ENCODE measurements around the gene GBF1. TPM values are rescaled to one million over a fixed set of nuclear protein-coding genes. Genes with fewer than 3 reads are reported as not detected.

Gene GBF1
- total and polyA plus RNA-seq, 10 of the 15 experiments (the other 5 are each of a cell fraction or from before 2014, with no cell fraction given), result 0.82 to 42.0 (median 21.8) TPM

DNA sequence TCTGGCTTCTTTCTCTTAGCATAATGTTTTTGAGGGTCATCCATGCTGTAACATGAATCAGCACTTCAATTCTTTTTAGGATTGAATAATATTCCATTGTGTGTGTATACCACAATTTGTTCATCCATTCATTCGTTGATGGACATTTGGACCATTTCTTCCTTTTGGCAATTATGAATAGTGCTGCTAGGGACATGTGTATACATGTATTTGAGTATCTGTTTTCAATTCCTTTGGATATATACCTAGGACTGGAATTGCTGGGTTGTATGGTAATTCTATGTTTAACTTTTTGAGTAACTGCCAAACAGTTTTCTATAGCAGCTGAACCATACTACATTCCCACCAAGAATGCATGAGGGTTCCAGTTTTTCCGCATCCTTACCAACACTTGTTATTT, 39.2 kb downstream of the GBF1 start (continued):
- TF ChIP-seq, protein P1, sequence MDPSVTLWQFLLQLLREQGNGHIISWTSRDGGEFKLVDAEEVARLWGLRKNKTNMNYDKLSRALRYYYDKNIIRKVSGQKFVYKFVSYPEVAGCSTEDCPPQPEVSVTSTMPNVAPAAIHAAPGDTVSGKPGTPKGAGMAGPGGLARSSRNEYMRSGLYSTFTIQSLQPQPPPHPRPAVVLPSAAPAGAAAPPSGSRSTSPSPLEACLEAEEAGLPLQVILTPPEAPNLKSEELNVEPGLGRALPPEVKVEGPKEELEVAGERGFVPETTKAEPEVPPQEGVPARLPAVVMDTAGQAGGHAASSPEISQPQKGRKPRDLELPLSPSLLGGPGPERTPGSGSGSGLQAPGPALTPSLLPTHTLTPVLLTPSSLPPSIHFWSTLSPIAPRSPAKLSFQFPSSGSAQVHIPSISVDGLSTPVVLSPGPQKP (IDR thresholded peaks at IDR 0.05; ENCODE audit: low read depth, low read length), result no peak
- TF ChIP-seq ZNF217 (IDR thresholded peaks at IDR 0.05) (no peak), ZNF622 (IDR thresholded peaks at IDR 0.05) (no peak), CBX3 (IDR thresholded peaks at IDR 0.05; ENCODE audit: borderline replicate concordance, low read depth) (no peak), TAF1 (IDR thresholded peaks at IDR 0.05; ENCODE audit: borderline replicate concordance, low read depth, low read length) (no peak), NRF1 (conservative IDR thresholded peaks at IDR 0.05; ENCODE audit: low read depth, low read length) (no peak), MYC (IDR thresholded peaks at IDR 0.05; ENCODE audit: insufficient read depth, insufficient read length, insufficient replicate concordance, low read length, severe bottlenecking) (no peak)

DNA sequence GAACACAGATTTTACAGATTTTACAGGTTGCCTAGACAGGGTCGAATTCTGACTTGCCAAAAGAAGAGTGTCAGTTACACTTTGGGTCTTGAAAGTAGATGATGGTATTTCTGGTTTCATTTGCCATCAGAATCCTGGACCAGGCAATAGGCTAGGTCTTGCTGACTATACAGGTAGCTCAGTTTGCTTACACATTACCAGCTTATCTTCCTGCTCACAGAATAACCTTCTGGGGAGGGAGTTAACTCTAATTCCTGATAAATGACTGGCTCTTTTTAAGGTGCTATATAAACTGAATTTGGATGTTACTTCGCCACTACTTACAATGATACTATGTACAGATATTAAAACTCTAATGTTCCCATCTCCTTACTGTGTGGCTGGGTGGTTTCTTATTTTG, 39.8 kb downstream of the GBF1 start:
- SMC1A ChIA-PET (ENCODE audit: uncharacterized antibody, unreplicated experiment), result interaction anchor here (0.8 to 3.0 kb wide), 8 partner anchors 8 to 66 kb away, joined by 3 to 16 read pairs (median 4); no protein-coding TSS in a partner anchor
- TF ChIP-seq, protein P2, sequence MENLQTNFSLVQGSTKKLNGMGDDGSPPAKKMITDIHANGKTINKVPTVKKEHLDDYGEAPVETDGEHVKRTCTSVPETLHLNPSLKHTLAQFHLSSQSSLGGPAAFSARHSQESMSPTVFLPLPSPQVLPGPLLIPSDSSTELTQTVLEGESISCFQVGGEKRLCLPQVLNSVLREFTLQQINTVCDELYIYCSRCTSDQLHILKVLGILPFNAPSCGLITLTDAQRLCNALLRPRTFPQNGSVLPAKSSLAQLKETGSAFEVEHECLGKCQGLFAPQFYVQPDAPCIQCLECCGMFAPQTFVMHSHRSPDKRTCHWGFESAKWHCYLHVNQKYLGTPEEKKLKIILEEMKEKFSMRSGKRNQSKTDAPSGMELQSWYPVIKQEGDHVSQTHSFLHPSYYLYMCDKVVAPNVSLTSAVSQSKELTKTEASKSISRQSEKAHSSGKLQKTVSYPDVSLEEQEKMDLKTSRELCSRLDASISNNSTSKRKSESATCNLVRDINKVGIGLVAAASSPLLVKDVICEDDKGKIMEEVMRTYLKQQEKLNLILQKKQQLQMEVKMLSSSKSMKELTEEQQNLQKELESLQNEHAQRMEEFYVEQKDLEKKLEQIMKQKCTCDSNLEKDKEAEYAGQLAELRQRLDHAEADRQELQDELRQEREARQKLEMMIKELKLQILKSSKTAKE (IDR thresholded peaks at IDR 0.05; ENCODE audit: low read depth, poor library complexity, severe bottlenecking), result no peak
- TF ChIP-seq, protein P3, sequence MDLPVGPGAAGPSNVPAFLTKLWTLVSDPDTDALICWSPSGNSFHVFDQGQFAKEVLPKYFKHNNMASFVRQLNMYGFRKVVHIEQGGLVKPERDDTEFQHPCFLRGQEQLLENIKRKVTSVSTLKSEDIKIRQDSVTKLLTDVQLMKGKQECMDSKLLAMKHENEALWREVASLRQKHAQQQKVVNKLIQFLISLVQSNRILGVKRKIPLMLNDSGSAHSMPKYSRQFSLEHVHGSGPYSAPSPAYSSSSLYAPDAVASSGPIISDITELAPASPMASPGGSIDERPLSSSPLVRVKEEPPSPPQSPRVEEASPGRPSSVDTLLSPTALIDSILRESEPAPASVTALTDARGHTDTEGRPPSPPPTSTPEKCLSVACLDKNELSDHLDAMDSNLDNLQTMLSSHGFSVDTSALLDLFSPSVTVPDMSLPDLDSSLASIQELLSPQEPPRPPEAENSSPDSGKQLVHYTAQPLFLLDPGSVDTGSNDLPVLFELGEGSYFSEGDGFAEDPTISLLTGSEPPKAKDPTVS (IDR thresholded peaks at IDR 0.05; ENCODE audit: low read depth, low read length), result no peak
- no peak for TF ChIP-seq ZNF207 (IDR thresholded peaks at IDR 0.05; ENCODE audit: borderline replicate concordance)
- no peak for TF ChIP-seq POU2F2 (IDR thresholded peaks at IDR 0.05; ENCODE audit: borderline replicate concordance, low read depth, low read length)
- H3K9me3 ChIP-seq (replicated peaks; ENCODE audit: control insufficient read depth, insufficient read depth, low read length), result no peaks in the 10 kb centered on the region
- H4K20me1 ChIP-seq (ENCODE audit: control insufficient read depth, insufficient read depth), result no peaks in the 10 kb centered on the region
- H3K4me2 ChIP-seq (ENCODE audit: control insufficient read depth, insufficient read depth), result no peak overlapping the region
- no peak overlapping the region for H3K4me3 ChIP-seq
- CTCF ChIA-PET, result interaction anchor here (0.6 to 1.9 kb wide), 7 partner anchors 12 to 357 kb away, joined by 3 to 6 read pairs (median 3); partner anchors contain the start of genes C10orf95 and ELOVL3
- intact Hi-C loops (cut with micrococcal nuclease; ENCODE audit: unreplicated experiment), result no loop called here
- RAD21 ChIA-PET (ENCODE audit: unreplicated experiment), result interaction anchor here (1.3 kb wide), 1 partner anchor 54 kb away, joined by 4 read pairs; no protein-coding TSS in a partner anchor
- DNase-seq (ENCODE audit: low read depth, low spot score) (no peak), ATAC-seq (no peak), FAIRE-seq (no peak)
- POLR2A ChIA-PET, result interaction anchor here (0.9 to 1.3 kb wide), 3 partner anchors 22 to 53 kb away, joined by 3 to 6 read pairs (median 4); no protein-coding TSS in a partner anchor
- 76% methylated on average over 2 of the region's 2 CpGs for WGBS (ENCODE audit: insufficient coverage, insufficient replicate concordance, low lambda C conversion rate, missing lambda C conversion rate)
- H3K27ac ChIP-seq (ENCODE audit: control insufficient read depth, insufficient read depth), result peak overlapping the region; percentile 12; the same call in 1 of the 2 replicates
- peaks cover 37% of the 10 kb centered on the region for H3K79me2 ChIP-seq (ENCODE audit: control insufficient read depth, insufficient read depth, low read length)
- no peaks in the 10 kb centered on the region for H3K27me3 ChIP-seq (replicated peaks in 1 of 2; ENCODE audit: control insufficient read depth in 2 of 2, insufficient read depth in 2 of 2, low read length in 1 of 2)
- no peak overlapping the region for H2AFZ ChIP-seq (ENCODE audit: control insufficient read depth, low read depth, low read length)
- in situ Hi-C loops (cut with MboI), result no loop called here
- BruUV-seq (replicated peaks), result no TSS peak
- H3K9ac ChIP-seq (ENCODE audit: control insufficient read depth, insufficient read depth, low read length), result no peak overlapping the region
- H3K4me1 ChIP-seq (ENCODE audit: control insufficient read depth, insufficient read depth, low read length), result peaks cover 3% of the 10 kb centered on the region; the same call in 1 of the 2 replicates
- H3K36me3 ChIP-seq (ENCODE audit: control insufficient read depth in 2 of 2, insufficient read depth in 2 of 2, low read length in 1 of 2), result no peaks in the 10 kb centered on the region; a peak in 1 of 4 replicates

Data from GM12878 (cell line).